Hematopoietic multipotent progenitor cell treated with erythropoietin and hydrocortisone succinate and interleukin-3 and kit ligand, for 4 days (in vitro differentiated cells): ENCODE results near the gene TOM1L2.
"Not testable (repeated sequence)": the region's sequence is repeated elsewhere in the genome, so short reads cannot be mapped to it uniquely, and the experiment has no call there.

Source experiments
- DNase-seq: peaks from one replicate; pipeline ENCODE4 v3.0.0-alpha.2; 2015

Gene TOM1L2

DNA sequence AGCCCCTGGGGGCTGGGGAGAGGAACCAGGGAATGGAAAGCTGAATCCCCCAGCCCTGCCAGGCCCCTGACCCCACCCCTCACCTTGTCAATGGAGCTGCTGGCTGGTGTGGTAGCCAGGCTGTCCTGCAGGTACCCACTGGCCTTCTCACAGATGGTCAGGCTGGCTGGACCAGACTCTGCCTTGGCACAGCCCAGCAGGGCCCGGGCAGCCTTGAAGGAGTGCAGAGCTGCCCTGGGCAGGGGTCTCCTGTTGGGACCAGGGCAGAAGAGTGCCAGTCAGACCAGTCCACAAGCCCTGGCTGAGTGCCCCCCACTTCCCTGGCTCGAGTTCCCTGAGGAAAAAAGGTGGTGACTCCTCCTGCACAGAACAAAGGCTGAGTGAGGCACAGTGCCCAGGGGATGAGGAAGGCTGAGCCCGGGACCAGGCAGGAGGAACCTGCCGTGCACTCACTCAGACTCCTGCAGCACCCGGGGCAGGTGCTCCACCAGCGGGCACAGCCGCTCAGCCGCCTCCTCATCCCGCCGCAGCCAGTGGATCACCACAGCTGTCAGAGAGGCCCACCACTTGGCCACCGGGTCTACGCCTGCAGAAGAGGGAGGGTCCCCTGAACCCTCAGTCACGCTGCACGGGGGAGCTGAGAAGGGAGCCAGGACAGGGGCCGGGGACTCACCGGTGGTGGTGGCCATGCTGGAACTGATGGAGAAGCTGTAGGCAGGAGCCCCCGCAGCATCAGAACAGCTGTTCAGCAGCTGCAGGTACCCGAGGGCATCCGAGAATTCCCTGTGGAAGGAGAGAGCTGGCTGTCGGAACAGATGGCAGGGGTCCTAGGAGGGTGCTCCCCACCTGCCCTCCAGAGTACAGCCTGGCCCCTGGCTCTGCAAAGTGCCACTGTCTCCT, 157.8 kb downstream of the TOM1L2 start:
- DNase-seq: no peak

DNA sequence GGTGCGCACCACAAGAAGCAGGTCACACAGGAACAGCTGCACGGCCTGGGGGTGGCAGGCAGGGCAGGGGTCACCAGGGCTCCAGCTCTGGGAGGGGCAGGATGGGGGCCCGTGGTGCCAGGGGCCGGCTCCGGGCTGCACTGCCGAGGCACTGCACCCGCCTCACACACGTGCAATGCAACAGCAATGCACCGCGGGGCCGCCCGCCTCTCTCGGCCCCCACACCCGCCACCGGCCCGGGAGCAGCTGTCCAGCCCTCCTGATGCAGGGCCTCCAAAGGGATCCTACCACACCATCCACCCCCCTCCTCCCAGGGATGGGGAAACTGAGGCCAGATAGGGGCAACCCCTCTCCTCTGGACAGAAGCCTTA, 158.5 kb downstream of the TOM1L2 start:
- no peak for DNase-seq

DNA sequence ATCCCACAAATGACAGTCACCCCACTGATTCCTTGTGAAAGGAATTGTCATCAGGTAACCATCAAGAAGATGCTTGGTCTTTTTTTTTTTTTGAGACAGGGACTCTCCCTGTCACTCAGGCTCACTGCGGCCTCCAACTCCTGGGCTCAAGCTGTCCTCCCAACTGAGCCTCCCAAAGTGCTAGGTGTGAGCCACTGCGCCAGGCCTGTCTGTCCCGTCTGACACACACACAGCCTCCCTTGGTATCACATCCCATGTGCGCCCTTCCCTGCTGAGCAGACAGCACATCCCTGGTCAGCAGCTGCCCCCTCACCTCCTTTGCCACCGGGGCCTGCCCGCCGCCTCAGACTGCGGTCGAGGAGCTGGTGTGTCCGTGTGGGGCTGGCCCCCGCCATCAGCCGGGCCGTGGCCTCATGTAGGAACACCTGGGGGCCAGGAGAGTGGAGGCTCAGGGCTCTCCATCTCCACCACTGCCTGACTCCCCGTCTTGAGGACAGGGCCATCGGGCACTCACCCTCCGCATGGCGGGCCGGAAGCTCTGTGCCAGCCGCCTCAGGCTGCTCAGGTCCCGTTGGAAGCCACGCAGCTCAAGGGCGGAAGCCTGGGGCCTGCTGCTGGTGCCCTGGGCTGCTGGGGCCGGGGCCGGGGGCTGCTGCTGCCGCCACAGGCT, 159.0 kb downstream of the TOM1L2 start:
- DNase-seq: no peak

- peak; percentile 79 for DNase-seq
These were observed 159.8 kb downstream of the TOM1L2 start for GRCh38 chr17:17812211-17813054.

DNA sequence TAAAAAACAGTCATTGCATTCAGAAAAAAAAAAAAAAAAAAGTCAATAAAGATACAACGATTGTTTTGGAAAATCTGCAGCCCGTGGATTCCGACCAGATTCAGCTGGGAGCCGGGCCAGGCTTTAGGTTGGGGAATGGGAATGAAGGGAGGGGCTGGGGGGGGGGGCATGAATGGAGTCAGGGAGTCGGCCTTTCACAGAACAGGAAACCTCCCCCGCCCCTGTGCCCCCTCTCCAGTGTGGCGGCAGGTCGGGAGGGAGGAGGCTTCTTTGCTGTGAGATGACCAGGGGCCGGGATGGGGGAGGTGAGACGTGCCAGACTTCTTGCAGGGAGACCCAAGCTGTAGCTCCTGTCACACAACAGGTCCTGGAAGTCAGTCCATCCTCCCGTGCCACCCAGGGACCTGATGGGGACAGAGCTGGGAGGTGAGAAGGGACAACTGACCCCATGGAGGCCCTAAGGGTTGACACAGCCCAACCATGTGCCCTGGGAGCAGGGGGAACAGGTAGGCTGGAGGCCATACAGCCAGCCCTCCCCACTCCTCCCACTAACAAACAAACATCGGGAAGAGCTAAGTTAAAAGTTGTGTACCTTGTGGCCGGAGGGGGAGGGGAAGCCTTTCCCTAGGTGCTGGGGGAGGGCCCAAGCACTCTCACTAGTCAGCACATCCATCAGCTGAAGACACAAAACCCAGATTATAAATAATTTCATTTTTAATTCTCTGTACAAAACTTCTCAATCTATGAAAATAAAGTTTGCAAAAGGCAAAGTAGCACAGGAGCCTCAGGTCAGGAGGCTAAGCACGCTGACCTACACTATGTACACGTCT, 160.6 kb downstream of the TOM1L2 start:
- no peak for DNase-seq

GRCh38 chr17:17810895-17811248, 161.3 kb downstream of the TOM1L2 start:
- DNase-seq: no peak

- DNase-seq: no peak
These were observed 161.9 kb downstream of the TOM1L2 start for GRCh38 chr17:17810084-17810894.

- DNase-seq: no peak
These were observed 162.6 kb downstream of the TOM1L2 start for GRCh38 chr17:17809531-17810083.

GRCh38 chr17:17808706-17809432, 163.3 kb downstream of the TOM1L2 start:
- peak; percentile 59 for DNase-seq

DNA sequence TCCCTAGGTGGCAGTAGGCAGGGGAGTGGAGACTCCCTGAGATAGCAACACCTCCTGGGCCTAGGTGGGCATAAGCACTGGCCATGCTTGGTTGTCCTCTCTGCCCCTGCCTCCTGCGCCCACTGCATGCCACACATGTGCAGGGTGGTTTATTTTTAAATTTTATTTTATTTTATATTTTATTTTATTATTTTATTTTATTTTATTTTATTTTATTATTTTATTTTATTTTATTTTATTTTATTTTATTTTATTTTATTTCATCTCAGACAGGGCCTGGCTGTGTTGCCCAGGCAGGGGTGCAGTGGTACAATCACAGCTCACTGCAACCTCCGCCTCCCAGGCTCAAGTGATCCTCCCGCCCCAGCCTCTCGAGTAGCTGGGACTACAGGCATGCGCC, 164.0 kb downstream of the TOM1L2 start:
- not testable (repeated sequence) for DNase-seq

GRCh38 chr17:17807440-17807839, 164.8 kb downstream of the TOM1L2 start:
- no peak for DNase-seq

GRCh38 chr17:17806611-17807274, 165.5 kb downstream of the TOM1L2 start:
- no peak for DNase-seq

GRCh38 chr17:17806035-17806434, 166.2 kb downstream of the TOM1L2 start:
- no peak for DNase-seq

GRCh38 chr17:17805575-17805974, 166.6 kb downstream of the TOM1L2 start:
- DNase-seq: no peak

DNA sequence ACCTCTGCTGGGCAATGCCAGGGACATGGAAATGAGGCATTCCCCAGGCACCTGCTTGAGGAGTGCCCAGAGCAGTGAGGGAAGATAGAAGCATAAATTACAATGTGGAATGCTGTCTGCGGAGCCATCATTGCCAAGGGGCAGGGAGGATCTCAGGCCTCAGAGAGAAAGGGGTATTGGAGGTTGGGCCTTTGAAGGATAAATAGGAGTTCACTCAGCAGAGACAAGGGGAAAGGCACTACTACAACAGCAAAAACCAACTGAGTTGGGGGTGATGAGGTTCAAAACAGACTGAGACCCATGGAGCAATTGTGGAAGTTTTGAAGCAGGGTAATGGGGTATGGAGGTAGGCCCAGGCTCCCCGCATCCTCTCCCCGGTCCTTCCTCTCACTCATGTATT, 168.2 kb downstream of the TOM1L2 start:
- no peak for DNase-seq

GRCh38 chr17:17801800-17802481, 170.3 kb downstream of the TOM1L2 start:
- no peak for DNase-seq

DNA sequence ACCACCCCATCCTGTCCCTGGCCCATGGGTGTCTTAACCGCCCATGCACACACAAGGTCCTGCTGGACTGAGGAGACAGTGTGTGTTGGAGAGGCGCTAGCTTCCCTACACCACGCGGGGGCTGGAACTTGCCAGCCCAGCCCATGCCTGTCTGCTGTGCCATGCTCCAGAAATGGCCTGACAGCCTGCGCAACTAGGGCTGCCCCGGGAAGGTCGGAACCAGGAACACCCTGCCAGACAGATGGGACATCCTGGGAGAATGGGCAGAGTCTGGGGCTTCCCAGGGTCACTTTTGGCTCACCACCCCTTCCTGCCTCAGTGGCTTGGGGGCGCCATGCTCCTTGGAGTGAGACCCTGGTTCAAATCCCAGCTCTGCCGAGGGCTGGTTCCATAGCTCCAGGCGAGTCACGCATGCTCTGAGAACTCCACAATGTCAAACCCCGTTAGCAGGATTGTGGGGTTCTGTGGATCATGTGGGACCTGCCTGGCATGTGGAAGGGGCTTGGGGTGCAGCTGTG, 171.6 kb downstream of the TOM1L2 start:
- no peak for DNase-seq

GRCh38 chr17:17798573-17799255, 173.5 kb downstream of the TOM1L2 start:
- DNase-seq: no peak
